Measurements from ENCODE around the gene DUSP11. TPM values are rescaled to one million over a fixed set of nuclear protein-coding genes. Genes with fewer than 3 reads are reported as not detected.

Gene DUSP11
- total RNA-seq, result 29.8 and 30.2 TPM in 2 replicates

DNA sequence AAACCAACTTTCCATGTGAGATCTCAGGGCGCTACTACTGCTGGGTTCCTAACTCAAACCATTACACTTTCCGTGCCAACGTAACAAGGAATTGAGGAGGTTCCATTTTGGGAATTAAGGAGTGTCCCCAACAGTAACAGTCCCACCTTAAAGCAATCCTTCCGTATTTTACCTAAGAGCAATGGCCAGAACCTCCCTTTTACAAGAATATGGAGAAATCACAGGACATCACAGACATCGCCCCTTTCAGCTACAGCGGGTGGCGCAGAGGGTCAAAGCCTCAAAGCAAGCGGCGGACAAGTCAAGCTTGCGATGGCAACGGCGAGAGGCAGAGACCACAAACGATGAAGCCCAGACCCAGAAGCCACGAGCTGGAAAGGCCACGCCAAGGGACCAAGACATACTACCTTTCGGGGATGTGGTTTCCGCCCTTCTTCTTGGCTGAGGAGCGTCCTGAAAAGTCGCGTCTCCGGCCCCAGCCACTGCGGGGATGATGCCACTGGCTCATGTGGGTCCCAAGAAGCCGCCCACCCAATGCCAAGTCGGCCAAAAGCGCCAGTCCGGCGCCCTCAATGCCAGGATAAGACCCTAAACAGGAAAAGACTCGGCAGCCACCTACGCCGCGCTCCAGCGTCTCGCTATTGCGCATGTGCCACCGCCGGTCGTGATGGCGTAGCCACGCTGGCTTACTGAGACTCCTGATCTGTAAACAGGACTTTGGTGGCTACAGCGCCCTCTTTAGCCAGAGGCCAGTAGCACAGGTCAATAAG is at the start of gene DUSP11:
Gene DUSP11 (minus strand): TSS at position 637 of the 770 bp plus-strand sequence. CDS start 129 bp downstream, at position 508.
- peak within 1 kb of the TSS; percentile 56 for H3K4me3 ChIP-seq (ENCODE audit: low read depth, low read length)
- no peaks in the 10 kb centered on the region for H3K36me3 ChIP-seq (ENCODE audit: control insufficient read depth, insufficient read depth, low read length)
- TF ChIP-seq, protein P1, sequence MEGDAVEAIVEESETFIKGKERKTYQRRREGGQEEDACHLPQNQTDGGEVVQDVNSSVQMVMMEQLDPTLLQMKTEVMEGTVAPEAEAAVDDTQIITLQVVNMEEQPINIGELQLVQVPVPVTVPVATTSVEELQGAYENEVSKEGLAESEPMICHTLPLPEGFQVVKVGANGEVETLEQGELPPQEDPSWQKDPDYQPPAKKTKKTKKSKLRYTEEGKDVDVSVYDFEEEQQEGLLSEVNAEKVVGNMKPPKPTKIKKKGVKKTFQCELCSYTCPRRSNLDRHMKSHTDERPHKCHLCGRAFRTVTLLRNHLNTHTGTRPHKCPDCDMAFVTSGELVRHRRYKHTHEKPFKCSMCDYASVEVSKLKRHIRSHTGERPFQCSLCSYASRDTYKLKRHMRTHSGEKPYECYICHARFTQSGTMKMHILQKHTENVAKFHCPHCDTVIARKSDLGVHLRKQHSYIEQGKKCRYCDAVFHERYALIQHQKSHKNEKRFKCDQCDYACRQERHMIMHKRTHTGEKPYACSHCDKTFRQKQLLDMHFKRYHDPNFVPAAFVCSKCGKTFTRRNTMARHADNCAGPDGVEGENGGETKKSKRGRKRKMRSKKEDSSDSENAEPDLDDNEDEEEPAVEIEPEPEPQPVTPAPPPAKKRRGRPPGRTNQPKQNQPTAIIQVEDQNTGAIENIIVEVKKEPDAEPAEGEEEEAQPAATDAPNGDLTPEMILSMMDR (IDR thresholded peaks at IDR 0.05; ENCODE audit: insufficient read depth, low read length, poor library complexity, severe bottlenecking), result peak; percentile 95
- no peaks in the 10 kb centered on the region for H3K27me3 ChIP-seq (ENCODE audit: control insufficient read depth, insufficient read depth, low read length)
- DNase-seq (ENCODE audit: low read depth), result peak; percentile 80

DNA sequence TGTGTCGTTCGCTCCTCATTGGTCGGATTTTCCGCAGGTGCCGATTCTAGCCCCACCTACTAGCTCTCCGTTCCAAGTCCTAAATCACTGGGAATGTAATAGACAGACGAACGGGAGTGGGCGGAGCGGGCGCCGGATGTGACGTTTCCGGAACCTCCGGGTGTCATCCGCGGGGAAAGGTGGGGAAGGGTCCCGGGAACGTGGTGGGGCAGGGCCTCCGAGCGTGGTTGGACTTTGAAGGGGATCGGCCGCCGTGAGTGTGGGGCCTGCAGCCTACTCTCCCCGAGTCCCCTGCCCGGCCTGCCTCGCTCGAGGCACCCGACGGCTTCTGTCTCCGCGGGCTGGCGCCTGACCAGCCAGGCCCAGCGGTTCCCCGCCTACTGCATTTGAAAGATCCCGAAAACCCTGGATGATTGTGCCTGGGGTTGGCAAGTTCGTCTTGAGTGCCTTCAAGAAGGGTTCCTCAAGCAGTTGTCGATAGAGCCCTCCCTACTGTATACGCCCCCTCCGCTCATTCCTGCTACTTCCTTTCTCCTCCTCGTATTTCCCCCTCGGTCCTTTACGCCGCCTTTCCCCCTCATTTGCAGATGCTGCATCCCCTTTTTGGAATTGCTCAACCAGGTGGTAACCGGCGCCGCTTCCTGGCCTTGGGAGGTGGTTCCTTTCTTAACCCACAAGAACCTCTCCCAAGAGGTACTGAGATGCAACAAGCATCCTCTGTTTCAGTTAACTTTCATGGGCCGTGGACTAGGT is 49.1 kb upstream of the DUSP11 start, which contains the start of gene STAMBP:
Gene STAMBP (plus strand): TSS at position 144 of the 753 bp plus-strand sequence. CDS start 1,896 bp downstream, outside the sequence.
- TF ChIP-seq, protein P1 (IDR thresholded peaks at IDR 0.05; ENCODE audit: insufficient read depth, low read length, poor library complexity, severe bottlenecking), result no peak
- DNase-seq (ENCODE audit: low read depth), result peak; percentile 89
- Histone ChIP-seq H3K4me3 (ENCODE audit: low read depth, low read length) (peak within 1 kb of the TSS; percentile 71), H3K27me3 (ENCODE audit: control insufficient read depth, insufficient read depth, low read length) (no peaks in the 10 kb centered on the region), H3K36me3 (ENCODE audit: control insufficient read depth, insufficient read depth, low read length) (peaks cover 2% of the 10 kb centered on the region)

DNA sequence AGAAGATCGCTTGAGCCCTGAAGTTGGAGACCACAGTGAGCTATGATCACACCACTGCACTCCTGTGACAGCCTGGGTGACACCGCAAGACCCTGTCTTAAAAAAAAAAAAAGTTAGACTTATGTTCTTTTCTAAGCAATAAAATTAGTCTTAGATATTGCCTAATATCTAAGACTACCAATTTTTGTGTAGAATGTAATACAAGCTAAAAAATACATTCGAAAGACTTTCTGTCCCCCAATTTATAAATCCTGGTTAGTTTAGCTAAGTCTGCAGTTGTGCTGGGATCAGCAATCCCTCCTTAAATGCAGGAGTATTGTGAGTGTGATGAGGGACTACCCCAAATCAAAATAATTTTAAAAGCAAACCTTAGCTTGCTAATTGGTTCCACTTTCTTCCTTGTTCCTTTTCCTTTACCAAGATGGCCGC is 48.5 kb upstream of the DUSP11 start:
- H3K36me3 ChIP-seq (ENCODE audit: control insufficient read depth, insufficient read depth, low read length), result no peaks in the 10 kb centered on the region
- peak overlapping the region; percentile 26 for H3K4me3 ChIP-seq (ENCODE audit: low read depth, low read length)
- TF ChIP-seq, protein P1 (IDR thresholded peaks at IDR 0.05; ENCODE audit: insufficient read depth, low read length, poor library complexity, severe bottlenecking), result no peak
- H3K27me3 ChIP-seq (ENCODE audit: control insufficient read depth, insufficient read depth, low read length), result no peaks in the 10 kb centered on the region
- DNase-seq (ENCODE audit: low read depth), result no peak

DNA sequence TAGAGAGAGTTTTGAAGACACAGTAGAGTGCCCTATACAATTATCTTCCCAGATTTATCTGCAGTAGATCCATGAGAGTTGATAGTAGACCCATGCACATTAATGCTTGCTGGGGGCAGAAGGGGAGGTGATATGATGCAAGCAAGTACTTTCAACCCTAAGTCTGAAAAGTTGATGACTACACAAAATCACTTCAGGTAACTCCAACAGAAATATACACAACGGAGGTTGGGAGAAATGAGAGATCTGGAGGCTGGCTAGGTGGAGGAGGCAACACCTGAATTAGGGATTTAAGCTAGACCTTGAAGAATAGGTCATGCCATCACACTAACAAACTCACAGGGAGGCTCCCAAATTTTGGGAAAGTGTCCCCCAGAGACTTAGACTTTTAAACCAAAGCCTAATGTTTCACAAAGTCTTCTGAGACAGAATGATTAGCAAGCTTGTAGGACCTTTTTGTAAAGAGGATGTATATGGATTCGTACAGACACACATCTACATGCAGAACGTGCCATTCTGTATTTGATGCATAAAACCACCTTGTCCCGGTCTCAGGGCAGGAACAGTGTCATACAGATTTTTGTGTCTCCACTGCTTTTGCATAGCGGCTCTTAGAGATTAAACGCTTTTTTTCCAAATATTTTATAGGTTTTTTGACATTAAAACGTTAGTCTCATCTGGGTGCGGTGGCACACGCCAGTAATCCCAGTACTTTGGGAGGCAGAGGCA is 47.9 kb upstream of the DUSP11 start:
- TF ChIP-seq, protein P1 (IDR thresholded peaks at IDR 0.05; ENCODE audit: insufficient read depth, low read length, poor library complexity, severe bottlenecking), result no peak
- Histone ChIP-seq H3K4me3 (ENCODE audit: low read depth, low read length) (no peak overlapping the region), H3K36me3 (ENCODE audit: control insufficient read depth, insufficient read depth, low read length) (no peaks in the 10 kb centered on the region), H3K27me3 (ENCODE audit: control insufficient read depth, insufficient read depth, low read length) (no peaks in the 10 kb centered on the region)
- no peak for DNase-seq (ENCODE audit: low read depth)

DNA sequence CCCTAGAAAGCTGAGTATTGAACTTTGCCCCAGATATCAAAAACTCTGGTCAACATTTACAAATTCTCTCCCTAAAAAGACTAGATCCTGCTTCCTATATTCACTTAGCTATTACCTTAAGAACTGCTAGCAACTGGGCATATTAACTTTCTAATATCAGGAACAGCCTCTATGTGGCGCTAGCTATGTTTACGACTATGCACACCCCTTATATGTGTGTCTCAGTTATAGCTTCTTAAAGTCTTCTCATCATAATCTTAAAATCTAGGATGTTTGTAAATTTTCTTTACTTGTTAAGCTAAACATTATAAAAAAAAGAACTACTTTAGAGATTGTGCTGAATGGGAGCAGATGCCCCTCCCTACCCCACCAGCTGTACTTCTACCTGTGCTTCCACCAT is 47.1 kb upstream of the DUSP11 start:
- no peak overlapping the region for H3K4me3 ChIP-seq (ENCODE audit: low read depth, low read length)
- no peaks in the 10 kb centered on the region for H3K27me3 ChIP-seq (ENCODE audit: control insufficient read depth, insufficient read depth, low read length)
- no peak for DNase-seq (ENCODE audit: low read depth)
- TF ChIP-seq, protein P1 (IDR thresholded peaks at IDR 0.05; ENCODE audit: insufficient read depth, low read length, poor library complexity, severe bottlenecking), result peak; percentile 28
- H3K36me3 ChIP-seq (ENCODE audit: control insufficient read depth, insufficient read depth, low read length), result no peaks in the 10 kb centered on the region
